Ascending aorta (tissue), 2 donors: ENCODE measurements around the gene ALKBH7. TPM values are rescaled to one million over a fixed set of nuclear protein-coding genes. Genes with fewer than 3 reads are reported as not detected.

ENCODE experiments used
- DNase-seq, 2 donors: peaks; one replicate each; pipeline ENCODE4 v3.0.0-alpha.2; 2019; ENCODE audit warnings: low spot score in 2 of 2
- H3K27ac ChIP-seq, 2 donors: fragments of 200-600 bp; sonication (generic); one replicate each; pipeline ENCODE4 v1.5.1; 2016 to 2017; ENCODE audit warnings: mild to moderate bottlenecking in 1 of 2
- H3K27me3 ChIP-seq: fragments of 200-600 bp; sonication (generic); one replicate; pipeline ENCODE4 v1.5.1; 2017
- H3K36me3 ChIP-seq, 2 donors: fragments of 200-600 bp; sonication (generic); one replicate each; pipeline ENCODE4 v1.5.1; 2016
- H3K4me1 ChIP-seq, 2 donors: fragments of 200-600 bp; sonication (generic); one replicate each; pipeline ENCODE4 v1.5.1; 2016 to 2017; ENCODE audit warnings: mild to moderate bottlenecking in 1 of 2
- H3K4me3 ChIP-seq, 2 donors: fragments of 200-600 bp; sonication (generic); one replicate each; pipeline ENCODE4 v1.5.1; 2016 to 2017; ENCODE audit warnings: mild to moderate bottlenecking in 1 of 2
- H3K9me3 ChIP-seq, 2 donors: fragments of 200-600 bp; sonication (generic); one replicate each; pipeline ENCODE4 v1.5.1; 2016
- intact Hi-C: fragments of 100-400 bp; cut with DNase I; formaldehyde crosslinking; loops from one replicate; pipeline ENCODE4 v1.15.1; 2023
- total RNA-seq: library from RNA; depleted of rRNA; stranded (reverse); fragments of >200 nt; gene quantifications from one replicate; pipeline ENCODE4 v1.1.0, GENCODE V29; 2016
- TF ChIP-seq, protein P1 (sequence below), 3 experiments: fragments of 200-600 bp in 2 of 3; fragments of 450-650 bp in 1 of 3; sonication (generic) in 2 of 3; IDR thresholded peaks; one replicate each; pipeline ENCODE4 v1.5.1; 2016 to 2019; ENCODE audit warnings: antibody characterized with exemption in 3 of 3, mild to moderate bottlenecking in 1 of 3, moderate library complexity in 1 of 3

The ALKBH7 gene
- total RNA-seq, 1 donor from 2014 or later = 68.8 TPM

DNA sequence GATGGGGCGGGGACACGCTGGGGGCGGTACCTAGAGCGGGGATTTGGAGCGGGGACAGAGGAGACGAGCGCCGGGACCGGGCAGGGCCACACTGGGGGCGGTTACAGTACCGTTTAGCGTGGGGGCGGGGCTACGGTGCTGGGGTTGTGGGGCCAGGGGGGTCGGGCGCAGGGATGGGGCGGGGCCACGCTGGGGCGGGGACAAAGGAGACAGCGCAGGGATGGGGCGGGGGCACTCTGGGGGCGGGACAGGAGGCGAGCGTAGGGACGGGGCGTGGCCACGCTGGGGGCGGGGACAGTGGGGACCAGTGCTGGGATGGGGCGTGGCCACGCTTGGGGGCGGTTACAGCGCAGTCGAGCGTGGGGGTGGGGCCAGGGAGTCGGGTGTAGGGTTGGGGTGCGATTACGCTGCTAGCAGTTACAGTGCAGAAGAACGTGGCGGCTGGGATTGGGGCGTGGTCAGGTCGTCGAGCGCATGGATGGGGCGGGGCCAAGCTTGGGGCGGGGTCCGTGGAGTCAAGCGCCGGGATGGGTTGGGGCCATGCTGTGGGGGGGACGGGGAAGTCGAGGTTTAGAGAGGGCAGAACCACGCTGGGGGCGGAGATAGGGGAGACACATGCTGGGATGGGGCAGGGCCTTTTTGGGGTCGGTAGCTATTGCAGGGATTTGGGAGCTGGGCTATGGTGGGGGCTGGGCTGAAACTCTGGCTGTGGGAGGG is 660 bp downstream of the ALKBH7 start:
- peak; percentile 93 to 98 for DNase-seq
- intact Hi-C loops = loop anchor here (1.0 to 5.0 kb wide), 9 partner anchors 12 to 1554 kb away; partner anchors contain the start of genes CLPP, CTXN1, GTF2F1 and NDUFA11
- Histone ChIP-seq H3K4me3 (peak overlapping the region; percentile 75 to 88), H3K27me3 (no peaks in the 10 kb centered on the region), H3K27ac (peak overlapping the region; percentile 93 to 99), H3K36me3 (peaks cover 8 to 12% of the 10 kb centered on the region in 2 donors), H3K4me1 (peaks cover 3 to 11% of the 10 kb centered on the region in 2 donors), H3K9me3 (no peaks in the 10 kb centered on the region)
- TF ChIP-seq, protein P1, sequence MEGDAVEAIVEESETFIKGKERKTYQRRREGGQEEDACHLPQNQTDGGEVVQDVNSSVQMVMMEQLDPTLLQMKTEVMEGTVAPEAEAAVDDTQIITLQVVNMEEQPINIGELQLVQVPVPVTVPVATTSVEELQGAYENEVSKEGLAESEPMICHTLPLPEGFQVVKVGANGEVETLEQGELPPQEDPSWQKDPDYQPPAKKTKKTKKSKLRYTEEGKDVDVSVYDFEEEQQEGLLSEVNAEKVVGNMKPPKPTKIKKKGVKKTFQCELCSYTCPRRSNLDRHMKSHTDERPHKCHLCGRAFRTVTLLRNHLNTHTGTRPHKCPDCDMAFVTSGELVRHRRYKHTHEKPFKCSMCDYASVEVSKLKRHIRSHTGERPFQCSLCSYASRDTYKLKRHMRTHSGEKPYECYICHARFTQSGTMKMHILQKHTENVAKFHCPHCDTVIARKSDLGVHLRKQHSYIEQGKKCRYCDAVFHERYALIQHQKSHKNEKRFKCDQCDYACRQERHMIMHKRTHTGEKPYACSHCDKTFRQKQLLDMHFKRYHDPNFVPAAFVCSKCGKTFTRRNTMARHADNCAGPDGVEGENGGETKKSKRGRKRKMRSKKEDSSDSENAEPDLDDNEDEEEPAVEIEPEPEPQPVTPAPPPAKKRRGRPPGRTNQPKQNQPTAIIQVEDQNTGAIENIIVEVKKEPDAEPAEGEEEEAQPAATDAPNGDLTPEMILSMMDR (IDR thresholded peaks at IDR 0.05) = no peak

DNA sequence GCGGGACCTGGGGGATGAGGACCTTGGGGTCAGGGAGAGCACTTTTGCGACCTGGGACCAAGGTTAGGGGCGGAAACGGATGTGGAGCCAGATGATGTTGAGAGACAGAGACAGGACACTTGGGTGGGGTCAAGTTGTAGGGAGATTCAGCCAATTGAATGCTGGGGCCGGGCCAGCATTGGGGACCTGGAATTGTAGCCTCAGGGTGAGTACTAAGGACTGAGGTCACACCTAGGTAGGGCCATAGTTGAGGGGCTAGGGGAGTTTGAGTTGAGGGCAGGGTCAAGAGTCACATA is 1.2 kb downstream of the ALKBH7 start:
- intact Hi-C loops = loop anchor here (1.0 to 5.0 kb wide), 9 partner anchors 12 to 1554 kb away; partner anchors contain the start of genes CLPP, CTXN1, GTF2F1 and NDUFA11
- Histone ChIP-seq H3K27me3 (no peaks in the 10 kb centered on the region), H3K9me3 (no peaks in the 10 kb centered on the region), H3K4me3 (peak overlapping the region; percentile 75 to 88), H3K36me3 (peaks cover 3 to 7% of the 10 kb centered on the region in 2 donors), H3K27ac (peak overlapping the region; percentile 93 to 99), H3K4me1 (peaks cover 3 to 11% of the 10 kb centered on the region in 2 donors)
- TF ChIP-seq, protein P1 (IDR thresholded peaks at IDR 0.05) = no peak
- no peak for DNase-seq

DNA sequence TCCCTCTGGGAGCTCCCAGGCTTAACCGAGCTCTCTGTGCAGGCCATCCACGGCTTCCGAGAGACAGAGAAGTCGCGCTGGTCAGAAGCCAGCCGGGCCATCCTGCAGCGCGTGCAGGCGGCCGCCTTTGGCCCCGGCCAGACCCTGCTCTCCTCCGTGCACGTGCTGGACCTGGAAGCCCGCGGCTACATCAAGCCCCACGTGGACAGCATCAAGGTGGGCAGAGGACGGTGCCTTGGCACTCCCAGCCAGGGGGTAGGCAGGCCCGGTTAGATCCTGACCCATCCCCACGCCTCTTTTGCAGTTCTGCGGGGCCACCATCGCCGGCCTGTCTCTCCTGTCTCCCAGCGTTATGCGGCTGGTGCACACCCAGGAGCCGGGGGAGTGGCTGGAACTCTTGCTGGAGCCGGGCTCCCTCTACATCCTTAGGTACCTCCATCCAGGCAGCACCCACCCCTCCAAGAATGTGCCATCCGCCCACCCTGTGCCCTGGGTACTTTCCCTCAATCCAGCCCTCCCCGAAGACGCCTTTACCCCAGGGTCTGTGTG is 1.6 kb downstream of the ALKBH7 start:
- Histone ChIP-seq H3K27me3 (no peaks in the 10 kb centered on the region), H3K36me3 (peaks cover 1 to 9% of the 10 kb centered on the region in 2 donors), H3K4me3 (peak overlapping the region in 1 of 2 donors; percentile 75), H3K4me1 (peaks cover 3 to 11% of the 10 kb centered on the region in 2 donors), H3K27ac (peak overlapping the region; percentile 93 to 99), H3K9me3 (no peaks in the 10 kb centered on the region)
- DNase-seq = no peak
- TF ChIP-seq, protein P1 (IDR thresholded peaks at IDR 0.05) = no peak
- intact Hi-C loops = loop anchor here (5.0 kb wide), 4 partner anchors 177 to 1553 kb away; partner anchors contain the start of genes CTXN1, NDUFA11, PEX11G and VMAC

DNA sequence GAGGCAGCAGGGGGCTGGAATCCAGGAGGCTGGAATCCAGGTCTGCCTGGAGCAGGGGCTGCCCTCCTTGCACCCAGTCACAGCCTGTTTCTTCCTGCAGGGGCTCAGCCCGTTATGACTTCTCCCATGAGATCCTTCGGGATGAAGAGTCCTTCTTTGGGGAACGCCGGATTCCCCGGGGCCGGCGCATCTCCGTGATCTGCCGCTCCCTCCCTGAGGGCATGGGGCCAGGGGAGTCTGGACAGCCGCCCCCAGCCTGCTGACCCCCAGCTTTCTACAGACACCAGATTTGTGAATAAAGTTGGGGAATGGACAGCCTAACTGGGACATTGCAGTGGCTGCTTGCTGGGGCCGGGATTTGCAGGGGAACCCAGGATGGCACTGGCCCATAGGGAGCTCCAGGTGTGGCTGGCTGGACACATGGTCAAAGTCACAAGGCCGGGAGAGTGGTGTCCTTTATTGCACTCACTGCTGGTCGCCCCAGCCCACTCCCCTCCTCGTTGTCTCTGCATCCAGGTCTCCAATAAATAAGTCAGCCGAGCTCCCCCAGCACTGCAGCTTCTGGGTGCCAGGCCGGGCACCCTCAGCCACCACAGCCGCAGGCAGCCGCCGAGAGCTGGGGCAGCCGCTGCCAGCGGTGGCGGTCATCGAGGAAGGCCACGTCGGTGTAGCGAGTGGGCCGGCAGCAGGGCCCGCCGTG is 2.3 kb downstream of the ALKBH7 start:
- no peak for DNase-seq
- Histone ChIP-seq H3K27ac (no peak overlapping the region), H3K4me1 (peaks cover 3 to 11% of the 10 kb centered on the region in 2 donors)

DNA sequence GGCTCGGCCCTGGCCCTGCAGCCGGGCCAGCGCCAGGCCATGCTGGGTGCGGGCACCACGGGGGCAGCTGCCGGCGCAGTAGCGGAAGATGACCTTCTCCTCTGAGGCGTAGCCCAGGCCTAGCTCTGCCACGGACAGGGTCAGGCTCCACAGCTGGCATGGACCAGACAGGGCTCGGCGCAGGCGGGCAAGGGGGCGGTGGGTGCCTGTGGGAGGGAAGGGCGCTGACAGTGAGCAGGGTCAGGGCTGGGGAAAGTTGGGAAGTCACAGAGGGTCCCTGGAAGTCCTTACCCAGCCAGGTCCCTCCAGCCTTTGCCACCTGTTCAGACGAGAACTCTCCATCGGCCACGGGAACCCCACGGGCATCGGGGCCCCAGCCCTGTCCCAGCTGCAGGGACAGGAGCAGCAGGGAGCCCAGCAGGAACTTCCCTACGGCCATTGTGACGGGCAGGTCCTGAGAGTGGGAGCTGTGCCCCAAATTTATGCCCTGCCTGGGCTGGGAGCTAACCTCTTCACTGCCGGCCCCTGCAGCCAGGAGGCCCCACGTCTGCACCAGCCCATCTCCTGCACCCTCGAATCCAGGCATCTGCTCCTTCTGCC is 2.9 kb downstream of the ALKBH7 start, which contains the start of gene PSPN:
PSPN (minus strand) TSS at position 523 of the 600 bp plus-strand sequence; CDS start at position 439, 84 bp downstream.
- Histone ChIP-seq H3K27me3 (no peaks in the 10 kb centered on the region), H3K27ac (no peak within 1 kb of the TSS), H3K4me1 (peaks cover 3 to 11% of the 10 kb centered on the region in 2 donors), H3K36me3 (peaks cover 14 to 22% of the 10 kb centered on the region in 2 donors), H3K9me3 (no peaks in the 10 kb centered on the region), H3K4me3 (no peak within 1 kb of the TSS)
- DNase-seq = no peak
- TF ChIP-seq, protein P1 (IDR thresholded peaks at IDR 0.05) = no peak
- intact Hi-C loops = no loop called here

More for the DNA sequence above, 2.3 kb downstream of the ALKBH7 start:
- H3K9me3 ChIP-seq = no peaks in the 10 kb centered on the region
- intact Hi-C loops = loop anchor here (5.0 kb wide), 4 partner anchors 178 to 1552 kb away; partner anchors contain the start of genes CTXN1, NDUFA11, PEX11G and VMAC
- no peak overlapping the region for H3K4me3 ChIP-seq
- peaks cover 7 to 15% of the 10 kb centered on the region in 2 donors for H3K36me3 ChIP-seq
- TF ChIP-seq, protein P1 (IDR thresholded peaks at IDR 0.05) = no peak
- no peaks in the 10 kb centered on the region for H3K27me3 ChIP-seq
